K562 (cell line): ENCODE measurements around the gene DBNDD1. TPM values are rescaled to one million over a fixed set of nuclear protein-coding genes. Genes with fewer than 3 reads are reported as not detected.

Source experiments
- BHLHE40 ChIP-seq: IDR thresholded peaks from 2 replicates; pipeline ENCODE4 v1.6.1; 2011; ENCODE audit warnings: low read length, improper control_type of control experiment
- FOS ChIP-seq: IDR thresholded peaks from 3 replicates; pipeline ENCODE4 v1.6.1; 2011; ENCODE audit not compliant: insufficient read length; ENCODE audit errors: extremely low read depth
- GABPA ChIP-seq: fragments of 200-800 bp; sonication (Bioruptor generic); conservative IDR thresholded peaks from 2 replicates; pipeline ENCODE4 v1.6.1; 2016; ENCODE audit warnings: low read depth, missing genetic modification characterization, missing compliant biosample characterization
- GTF2E2 ChIP-seq: fragments of 200-800 bp; sonication (Bioruptor generic); IDR thresholded peaks from 2 replicates; pipeline ENCODE4 v1.6.1; 2016; ENCODE audit warnings: missing genetic modification characterization, missing compliant biosample characterization
- HDAC6 ChIP-seq: IDR thresholded peaks from 2 replicates; pipeline ENCODE4 v1.6.1; 2012; ENCODE audit warnings: low read depth, mild to moderate bottlenecking, control low read depth, inconsistent platforms, low read length, moderate library complexity
- KLF1 ChIP-seq: fragments of 450-650 bp; IDR thresholded peaks from 2 replicates; pipeline ENCODE4 v1.6.1; 2016; ENCODE audit warnings: missing genetic modification characterization, missing compliant biosample characterization
- MAZ ChIP-seq, 2 experiments: fragments of 450-650 bp in 1 of 2; sonication (generic) in 1 of 2; formaldehyde crosslinking; IDR thresholded peaks in 1 of 2; conservative IDR thresholded peaks in 1 of 2; 2 replicates each; pipeline versions ENCODE4 v1.4.0 to v1.5.0; 2020; ENCODE audit warnings: mild to moderate bottlenecking in 1 of 2, missing genetic modification reagents in 1 of 2
- MXI1 ChIP-seq: IDR thresholded peaks from 2 replicates; pipeline ENCODE4 v1.6.1; 2011; ENCODE audit warnings: low read depth, mild to moderate bottlenecking, improper control_type of control experiment, low read length
- MYBL2 ChIP-seq, 2 experiments: fragments of 450-650 bp in 1 of 2; sonication (generic) in 1 of 2; formaldehyde crosslinking in 1 of 2; IDR thresholded peaks; 2 replicates each; pipeline versions ENCODE4 v1.6.1 to v1.8.1; 2017 to 2022; ENCODE audit warnings: borderline replicate concordance in 1 of 2, inconsistent platforms in 1 of 2, low read depth in 1 of 2, mild to moderate bottlenecking in 1 of 2, missing genetic modification reagents in 1 of 2, moderate library complexity in 1 of 2
- RBM15 ChIP-seq: fragments of 200-400 bp; formaldehyde crosslinking; IDR thresholded peaks from 2 replicates; pipeline ENCODE4 v1.6.1; 2018; ENCODE audit warnings: mild to moderate bottlenecking, low read length, moderate library complexity; ENCODE audit not compliant: insufficient read depth
- RBM25 ChIP-seq: fragments of 200-400 bp; formaldehyde crosslinking; IDR thresholded peaks from 2 replicates; pipeline ENCODE4 v1.6.1; 2018; ENCODE audit warnings: low read length, low read depth, moderate library complexity; ENCODE audit not compliant: severe bottlenecking
- SMAD1 ChIP-seq: fragments of 150-350 bp; IDR thresholded peaks from 2 replicates; pipeline ENCODE4 v1.6.1; 2014; ENCODE audit warnings: low read length, low read depth; ENCODE audit not compliant: partially characterized antibody
- SMAD2 ChIP-seq: fragments of 150-350 bp; IDR thresholded peaks from 2 replicates; pipeline ENCODE4 v1.6.1; 2014; ENCODE audit warnings: low read depth, mild to moderate bottlenecking, low read length
- TEAD1 ChIP-seq, 2 experiments: fragments of 450-650 bp in 1 of 2; sonication (generic) in 1 of 2; formaldehyde crosslinking; IDR thresholded peaks; 2 replicates each; pipeline versions ENCODE4 v1.4.0 to v1.8.0; 2020 to 2022; ENCODE audit warnings: mild to moderate bottlenecking in 2 of 2, missing genetic modification reagents in 1 of 2
- ZBTB11 ChIP-seq, 3 experiments: fragments of 200-800 bp in 1 of 3; fragments of 250-450 bp in 1 of 3; fragments of 450-650 bp in 1 of 3; sonication (Bioruptor Pico) in 1 of 3; sonication (Bioruptor generic) in 1 of 3; formaldehyde crosslinking in 1 of 3; IDR thresholded peaks; 2 replicates each; pipeline versions ENCODE4 v1.6.1 to v1.8.0; 2016 to 2022; ENCODE audit warnings: mild to moderate bottlenecking in 2 of 3, missing genetic modification characterization in 2 of 3, missing compliant biosample characterization in 1 of 3, moderate library complexity in 1 of 3
- ZBTB9 ChIP-seq: fragments of 450-650 bp; formaldehyde crosslinking; IDR thresholded peaks from 2 replicates; pipeline ENCODE4 v1.4.0; 2020; ENCODE audit warnings: mild to moderate bottlenecking, moderate library complexity
- ZNF184 ChIP-seq: sonication (generic); formaldehyde crosslinking; IDR thresholded peaks from 2 replicates; pipeline ENCODE4 v1.5.0; 2020; ENCODE audit warnings: missing genetic modification reagents
- polyA plus RNA-seq, 8 experiments: library from polyadenylated mRNA; depleted of rRNA in 4 of 8; stranded (reverse) in 5 of 8; unstranded in 3 of 8; fragments of >200 nt; fragmentation: Nextera tagmentation in 2 of 8; fragmentation: Illumina TruSeq in 1 of 8; extraction: Ambion mirVana in 2 of 8; extraction: Trizol in 1 of 8; gene quantifications; 2 replicates each; pipeline versions ENCODE4 v1.2.1 to v1.2.3, GENCODE V29; 2011 to 2014; ENCODE audit warnings: inconsistent platforms in 1 of 8, missing spikeins in 1 of 8
- total RNA-seq, 7 experiments: library from RNA; depleted of rRNA in 6 of 7; stranded (reverse); fragments of >200 nt in 6 of 7; fragmentation: Illumina TruSeq in 2 of 7; extraction: Trizol in 2 of 7; gene quantifications; 2 replicates each; pipeline versions ENCODE4 v1.2.1 to v1.2.3, GENCODE V29; 2011 to 2021; ENCODE audit warnings: low replicate concordance in 1 of 7

DBNDD1 gene
- total and polyA plus RNA-seq, 9 of the 15 experiments (the other 6 are each of a cell fraction or from before 2014, with no cell fraction given) = 0.55 to 13.0 (median 5.8) TPM

GRCh38 chr16:90046971-90047713 lies 27.9 kb upstream of the DBNDD1 start (continued):
- TF ChIP-seq MYBL2 (IDR thresholded peaks at IDR 0.05; ENCODE audit: low read depth) (no peak), MYBL2 (CRISPR knock-in tag; IDR thresholded peaks at IDR 0.05; ENCODE audit: borderline replicate concordance) (no peak), FOS (no peak), RBM15 (no peak), BHLHE40 (peak; percentile 69), RBM25 (no peak), MAZ (CRISPR knock-in tag; conservative IDR thresholded peaks at IDR 0.05 in 1 of 2, IDR thresholded peaks at IDR 0.05 in 1 of 2) (peak; percentile 52 to 58; a peak in 2 of 4 replicates), ZNF184 (CRISPR knock-in tag) (no peak), SMAD1 (no peak), HDAC6 (no peak), GABPA (peak; percentile 33; the same call in 1 of the 2 replicates), MXI1 (no peak), TEAD1 (CRISPR knock-in tag; IDR thresholded peaks at IDR 0.05) (0 out of 4 replicates have a peak, but pooled peaks of 1 of the 2 experiments have one; percentile 38), GTF2E2 (tag) (no peak), ZBTB9 (CRISPR knock-in tag) (0 out of 2 replicates have a peak, but pooled peaks have one; percentile 0), SMAD2 (no peak), KLF1 (no peak), ZBTB11 (CRISPR knock-in tag; IDR thresholded peaks at IDR 0.05) (no peak)
